ENCODE data around the gene SULT4A1.
A peak's percentile ranks its signal among the peaks of the same experiment; 100 is the strongest.
"Not testable (repeated sequence)": the region's sequence is repeated elsewhere in the genome, so short reads cannot be mapped to it uniquely, and the experiment has no call there.

The SULT4A1 gene

DNA sequence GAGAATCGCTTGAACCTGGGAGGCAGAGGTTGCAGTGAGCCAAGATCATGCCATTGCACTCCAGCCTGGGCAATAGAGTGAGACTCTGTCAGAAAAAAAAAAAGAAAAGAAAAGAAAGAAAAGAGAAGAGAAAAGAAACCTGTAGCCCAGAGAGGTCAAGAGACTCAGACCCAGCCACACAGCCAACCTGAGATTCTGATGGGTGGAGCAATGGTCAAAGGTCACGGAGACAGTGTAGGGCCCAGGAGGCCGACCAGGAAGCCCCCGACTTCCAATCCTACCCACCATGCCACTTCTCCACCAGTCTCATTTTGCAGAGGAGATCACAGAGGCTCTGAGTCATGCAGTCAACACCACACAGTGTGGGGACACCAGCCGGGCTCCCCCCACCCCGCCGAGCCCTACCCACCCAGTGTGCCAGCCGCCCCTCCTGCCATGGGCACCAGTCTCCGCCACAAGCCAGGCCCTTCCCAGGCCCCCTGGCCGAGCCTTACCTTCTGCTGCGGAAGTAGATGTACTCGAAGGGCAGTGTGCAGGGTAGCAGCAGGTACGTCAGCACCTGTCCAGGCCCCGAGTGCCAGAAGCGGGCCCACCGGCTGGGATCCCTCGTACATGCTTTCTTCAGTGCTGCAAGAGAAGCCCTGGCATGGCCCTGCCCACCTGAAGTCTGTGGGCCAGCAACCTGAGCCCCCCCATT is 21.6 kb upstream of the SULT4A1 start:
- TF ChIP-seq JUND (IDR thresholded peaks at IDR 0.05; ENCODE audit: low read depth) = no peak
- in situ Hi-C loops (cut with HindIII; ENCODE audit: low pct_unique_long_range_greater_than_20kb, low sequenced_read_pairs) = no loop called here

GRCh38 chr22:43883012-43883661 is 20.8 kb upstream of the SULT4A1 start:
- DNase-seq (ENCODE audit: low read depth in 1 of 2, low spot score in 1 of 2) = peak; percentile 74 to 84
- in situ Hi-C loops (cut with HindIII; ENCODE audit: low pct_unique_long_range_greater_than_20kb, low sequenced_read_pairs) = no loop called here

More for the DNA sequence above, 21.6 kb upstream of the SULT4A1 start:
- no peak for DNase-seq (ENCODE audit: low read depth in 1 of 2, low spot score in 1 of 2)

DNA sequence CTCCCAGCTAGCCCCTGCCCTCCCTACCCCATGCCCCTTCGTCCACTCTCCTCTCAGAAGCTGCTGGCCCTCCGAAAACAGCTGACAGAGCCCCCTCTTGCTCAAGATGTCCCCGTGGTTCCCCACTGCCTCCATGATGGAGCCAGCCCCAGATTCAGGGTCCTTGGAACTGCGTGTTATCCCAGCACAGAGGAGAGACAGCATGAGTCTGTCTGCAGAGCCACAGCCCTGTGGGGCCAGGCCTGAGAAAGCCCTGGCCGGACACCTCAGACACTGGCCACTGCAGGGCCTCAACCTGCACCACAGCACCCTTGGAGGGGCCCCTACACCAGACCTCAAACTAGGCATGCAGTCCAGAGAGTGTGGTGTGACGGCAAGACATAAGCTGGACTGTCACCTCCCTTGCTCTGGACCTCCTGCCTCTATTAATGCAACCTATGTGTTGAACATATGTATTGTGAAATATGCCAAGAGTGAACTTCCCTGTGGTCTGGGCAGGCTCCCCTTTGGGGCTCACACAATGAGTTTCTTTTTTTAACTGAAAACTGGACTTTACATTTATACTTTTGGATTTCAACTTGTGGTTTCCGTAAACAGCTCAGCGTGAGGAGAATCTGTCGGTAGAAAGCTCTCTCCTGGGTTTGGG is 19.9 kb upstream of the SULT4A1 start:
- TF ChIP-seq JUND (IDR thresholded peaks at IDR 0.05; ENCODE audit: low read depth) = no peak
- DNase-seq (ENCODE audit: low read depth in 1 of 2, low spot score in 1 of 2) = no peak
- in situ Hi-C loops (cut with HindIII; ENCODE audit: low pct_unique_long_range_greater_than_20kb, low sequenced_read_pairs) = no loop called here

More at GRCh38 chr22:43883012-43883661, 20.8 kb upstream of the SULT4A1 start:
- no peak for TF ChIP-seq JUND (IDR thresholded peaks at IDR 0.05; ENCODE audit: low read depth)

- in situ Hi-C loops (cut with HindIII; ENCODE audit: low pct_unique_long_range_greater_than_20kb, low sequenced_read_pairs) = no loop called here
These were observed 19.1 kb upstream of the SULT4A1 start for GRCh38 chr22:43881091-43882061.

GRCh38 chr22:43880541-43880991 is 18.3 kb upstream of the SULT4A1 start:
- in situ Hi-C loops (cut with HindIII; ENCODE audit: low pct_unique_long_range_greater_than_20kb, low sequenced_read_pairs) = no loop called here
- no peak for DNase-seq (ENCODE audit: low read depth in 1 of 2, low spot score in 1 of 2)
- TF ChIP-seq JUND (IDR thresholded peaks at IDR 0.05; ENCODE audit: low read depth) = no peak

More at GRCh38 chr22:43881091-43882061, 19.1 kb upstream of the SULT4A1 start:
- TF ChIP-seq JUND (IDR thresholded peaks at IDR 0.05; ENCODE audit: low read depth) = no peak
- DNase-seq (ENCODE audit: low read depth in 1 of 2, low spot score in 1 of 2) = no peak

DNA sequence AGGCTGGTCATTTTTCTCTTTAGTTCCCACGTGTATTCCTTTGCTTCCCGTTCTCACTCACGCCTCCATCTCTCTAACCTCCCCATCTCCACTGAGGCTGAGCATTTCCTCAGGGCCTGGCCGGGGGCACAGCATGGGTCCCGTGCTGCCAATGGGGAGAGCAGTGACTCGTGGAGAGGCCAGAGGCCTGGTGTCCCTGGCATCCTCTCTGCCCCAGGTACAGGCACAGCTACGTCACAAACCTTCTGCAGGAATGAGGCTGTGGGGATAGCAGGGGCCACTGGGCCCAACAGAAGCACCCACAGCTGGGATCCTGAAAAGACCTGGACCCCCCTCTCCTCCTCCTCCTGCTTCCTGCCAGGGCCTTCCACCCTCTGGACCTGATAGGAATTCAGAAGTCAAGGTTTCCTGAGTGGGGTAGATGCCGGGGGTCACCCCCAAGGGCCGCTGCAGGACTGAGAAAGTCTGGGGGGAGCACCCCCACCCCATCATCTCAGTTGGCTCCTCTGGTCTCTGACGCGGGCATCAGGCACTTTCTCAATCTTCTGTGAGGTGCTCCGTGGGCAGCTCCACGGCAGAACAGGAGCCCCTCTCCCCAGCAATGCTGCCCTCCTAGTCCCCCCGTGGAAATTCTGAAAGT is 17.7 kb upstream of the SULT4A1 start:
- no peak for TF ChIP-seq JUND (IDR thresholded peaks at IDR 0.05; ENCODE audit: low read depth)
- in situ Hi-C loops (cut with HindIII; ENCODE audit: low pct_unique_long_range_greater_than_20kb, low sequenced_read_pairs) = no loop called here
- no peak for DNase-seq (ENCODE audit: low read depth in 1 of 2, low spot score in 1 of 2)

GRCh38 chr22:43878831-43879550 is 16.7 kb upstream of the SULT4A1 start:
- no peak for DNase-seq (ENCODE audit: low read depth in 1 of 2, low spot score in 1 of 2)
- TF ChIP-seq JUND (IDR thresholded peaks at IDR 0.05; ENCODE audit: low read depth) = no peak
- in situ Hi-C loops (cut with HindIII; ENCODE audit: low pct_unique_long_range_greater_than_20kb, low sequenced_read_pairs) = no loop called here

DNA sequence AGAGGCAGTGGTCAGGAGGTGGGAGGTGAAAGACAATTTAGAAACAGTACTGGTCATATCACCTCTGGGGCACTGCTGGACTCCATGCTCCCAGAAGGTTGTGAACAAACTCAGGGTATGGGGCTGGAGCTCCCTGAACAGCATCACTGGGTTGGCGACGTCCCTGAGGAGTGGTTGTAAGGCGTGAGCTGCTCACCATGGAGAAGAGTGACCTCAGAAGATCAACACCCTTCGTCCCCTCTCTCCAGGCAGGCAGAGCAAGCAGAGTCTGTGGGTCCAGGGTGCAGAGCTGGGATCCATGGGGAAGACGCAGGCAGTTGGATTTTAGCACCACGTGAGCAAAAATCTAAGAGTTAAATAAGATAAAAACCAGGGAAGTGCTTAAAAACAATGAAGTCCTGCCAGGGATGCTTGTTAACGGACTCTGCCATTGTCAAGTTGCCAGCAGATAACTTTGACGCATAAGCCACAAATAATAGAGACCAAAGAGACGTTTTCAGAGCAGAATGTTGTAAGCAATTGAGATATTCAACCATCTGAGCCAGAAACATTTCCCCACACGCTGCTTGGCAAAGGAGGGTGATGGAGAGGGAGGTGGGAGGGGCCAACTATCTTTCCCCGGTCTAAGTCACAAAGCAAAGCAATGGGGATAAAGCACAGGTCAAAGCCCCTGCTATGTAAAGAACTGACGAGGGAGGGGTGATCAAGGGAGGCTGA is 15.9 kb upstream of the SULT4A1 start:
- no peak for TF ChIP-seq JUND (IDR thresholded peaks at IDR 0.05; ENCODE audit: low read depth)
- DNase-seq (ENCODE audit: low read depth in 1 of 2, low spot score in 1 of 2) = no peak
- in situ Hi-C loops (cut with HindIII; ENCODE audit: low pct_unique_long_range_greater_than_20kb, low sequenced_read_pairs) = no loop called here

GRCh38 chr22:43876866-43877509 is 14.7 kb upstream of the SULT4A1 start:
- TF ChIP-seq JUND (IDR thresholded peaks at IDR 0.05; ENCODE audit: low read depth) = no peak
- DNase-seq (ENCODE audit: low read depth in 1 of 2, low spot score in 1 of 2) = no peak
- in situ Hi-C loops (cut with HindIII; ENCODE audit: low pct_unique_long_range_greater_than_20kb, low sequenced_read_pairs) = no loop called here

- no peak for DNase-seq (ENCODE audit: low read depth in 1 of 2, low spot score in 1 of 2)
- no peak for TF ChIP-seq JUND (IDR thresholded peaks at IDR 0.05; ENCODE audit: low read depth)
- in situ Hi-C loops (cut with HindIII; ENCODE audit: low pct_unique_long_range_greater_than_20kb, low sequenced_read_pairs) = no loop called here
These were observed 7.5 kb upstream of the SULT4A1 start for GRCh38 chr22:43869799-43870198.

- DNase-seq (ENCODE audit: low read depth in 1 of 2, low spot score in 1 of 2); in situ Hi-C loops (cut with HindIII; ENCODE audit: low pct_unique_long_range_greater_than_20kb, low sequenced_read_pairs): not testable (repeated sequence)
These were observed 6.7 kb upstream of the SULT4A1 start for GRCh38 chr22:43869001-43869400.

All from T47D (cell line).